SK-N-DZ (cell line): ENCODE data around the gene MCM10.

Experiments
- DNase-seq: peaks from one replicate; pipeline ENCODE4 v3.0.0-alpha.2; 2015; ENCODE audit warnings: low spot score
- small RNA-seq, 2 experiments: library from RNA; depleted of rRNA; stranded (forward); fragments of <200 nt; gene quantifications; one replicate each; pipeline ENCODE3, GENCODE V24; 2014

Gene MCM10

DNA sequence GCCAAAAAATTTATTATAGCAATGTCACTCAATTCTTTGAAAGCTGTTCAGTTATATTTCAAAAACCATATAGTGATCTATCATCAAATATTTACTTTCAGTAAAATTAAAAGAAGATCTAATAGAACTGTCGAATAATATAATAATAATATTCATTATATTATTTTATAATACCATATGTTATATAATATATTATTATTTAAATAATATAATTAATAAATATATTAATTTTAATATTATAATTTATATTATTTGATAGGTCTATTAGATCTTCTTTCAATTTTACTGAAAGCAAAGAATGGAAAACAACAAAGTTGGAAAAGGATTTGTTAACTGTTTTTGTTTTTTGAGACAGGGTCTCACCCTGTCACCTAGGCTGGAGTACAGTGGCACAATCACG, 95.3 kb downstream of the MCM10 start:
- DNase-seq: no peak

DNA sequence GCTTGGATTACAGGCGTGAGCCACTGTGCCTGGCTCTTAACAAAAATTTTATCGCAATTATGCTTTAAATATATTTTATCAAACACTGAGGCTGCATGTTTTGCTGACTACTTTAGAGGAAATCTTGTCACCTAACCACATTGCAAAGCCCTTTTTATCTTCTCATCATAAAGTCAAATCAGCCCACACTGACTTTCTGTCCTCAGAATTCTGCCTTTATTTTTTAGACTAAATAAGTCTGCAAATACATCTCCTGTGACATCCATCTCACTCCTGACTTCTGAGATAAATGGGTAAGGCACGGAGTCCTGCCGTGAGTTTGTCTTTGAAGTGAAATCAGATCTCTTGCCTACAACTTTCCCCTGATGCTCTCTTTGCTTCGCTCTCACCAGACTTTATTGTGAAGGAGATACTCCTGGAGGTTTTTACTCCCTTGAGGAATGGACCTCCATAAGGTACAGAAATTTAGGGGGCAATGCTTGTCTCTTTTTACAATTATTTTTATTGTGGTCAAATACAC, 96.3 kb downstream of the MCM10 start:
- DNase-seq: no peak

Small RNAs within 50 kb of the gene (small RNA-seq; reads per million reads assigned to genes)
- 0 reads per million in 2 experiments for gene RNU6-6P
